Psoas muscle (tissue), 8 donors: Measurements from ENCODE around the gene RAI1. TPM values are rescaled to one million over a fixed set of nuclear protein-coding genes. Genes with fewer than 3 reads are reported as not detected.

Experiments
- ATAC-seq, 4 donors: fragments of 200-7000 bp; cut with Tn5 transposase; one replicate each; pipeline ENCODE4 v1.9.1; 2020; ENCODE audit warnings: moderate library complexity in 3 of 4, mild to moderate bottlenecking in 2 of 4
- DNase-seq, 2 donors: peaks; one replicate each; pipeline ENCODE4 v3.0.0-alpha.2; 2020
- H3K27ac ChIP-seq: fragments of 200-600 bp; one replicate; pipeline ENCODE4 v1.8.0; 2022
- H3K27me3 ChIP-seq, 3 donors: fragments of 200-600 bp in 1 of 3; one replicate each; pipeline versions ENCODE4 v1.6.1 to v1.8.0; 2013 to 2022; ENCODE audit warnings: low read length in 2 of 3, mild to moderate bottlenecking in 2 of 3, moderate library complexity in 1 of 3; ENCODE audit not compliant: insufficient read depth in 3 of 3
- H3K36me3 ChIP-seq, 2 donors: fragments of 200-600 bp in 1 of 2; one replicate each; pipeline versions ENCODE4 v1.6.1 to v1.8.0; 2013 to 2022; ENCODE audit warnings: low read depth in 1 of 2, mild to moderate bottlenecking in 1 of 2, moderate library complexity in 1 of 2; ENCODE audit not compliant: insufficient read depth in 1 of 2
- H3K4me1 ChIP-seq: fragments of 200-600 bp; one replicate; pipeline ENCODE4 v1.8.0; 2022
- H3K4me3 ChIP-seq: fragments of 200-600 bp; one replicate; pipeline ENCODE4 v1.8.0; 2022; ENCODE audit warnings: mild to moderate bottlenecking
- H3K9me3 ChIP-seq: fragments of 200-600 bp; one replicate; pipeline ENCODE4 v1.8.0; 2022
- CTCF ChIP-seq: fragments of 200-600 bp; IDR thresholded peaks from one replicate; pipeline ENCODE4 v1.8.0; 2022; ENCODE audit warnings: antibody characterized with exemption
- WGBS, 3 donors: extraction: QIAGEN DNeasy Blood & Tissue Kit; methylation state at CpG; one replicate each; pipeline versions ENCODE4 v1.1.6 to v1.1.7; 2013; 5-methylcytosine and 5-hydroxymethylcytosine counted together
- intact Hi-C, 2 donors: fragments of 100-400 bp; cut with DNase I; formaldehyde crosslinking; loops; one replicate each; pipeline versions ENCODE4 v1.11.0 to v1.14.2; 2022
- polyA plus RNA-seq, 3 donors: library from polyadenylated mRNA; stranded (reverse); fragments of 200-250 nt; gene quantifications; one replicate each; pipeline ENCODE4 v1.2.3, GENCODE V29; 2013
- total RNA-seq, 4 donors: library from RNA; stranded (reverse); fragmentation: NEBNext Ultra II Directional in 2 of 4; extraction: Animal tissue kit (Norgen Biotek cat#: 25700) in 2 of 4; gene quantifications; one replicate each; pipeline versions ENCODE4 v1.2.1 to v1.2.4, GENCODE V29; 2021 to 2023
- donor health status: healthy with polysubstance abuse.
- donor health status: DM: no; HTN: no; CAD: no; lungs with moderate emphysema.
- donor health status: Bipolar disorder and iron deficiency.
- donor health status: healthy.
- donor health status: DM: yes; HTN: yes; CAD: no.
- donor health status: DM: no; HTN: no; CAD: no.
- donor health status: DM: no; HTN: no; CAD: no.
- donor health status: DM: yes; HTN: yes; CAD: no.

The RAI1 gene
- total and polyA plus RNA-seq, 7 donors = 4.0 to 9.0 (median 7.1) TPM

- Histone ChIP-seq H3K9me3 (no peaks in the 10 kb centered on the region), H3K4me3 (no peak overlapping the region), H3K27ac (no peak overlapping the region), H3K36me3 (no peaks in the 10 kb centered on the region), H3K27me3 (no peaks in the 10 kb centered on the region), H3K4me1 (peaks cover 6% of the 10 kb centered on the region)
- TF ChIP-seq CTCF = no peak
- intact Hi-C loops = no loop called here
- ATAC-seq (peak in 1 of 4 donors; percentile 4), DNase-seq (no peak)
- 71 to 86% (median 72%) methylated on average over 4 of the region's 4 CpGs for WGBS, 3 donors
Measured at GRCh38 chr17:17732444-17732843, 51.2 kb downstream of the RAI1 start.

- Histone ChIP-seq H3K4me1 (peaks cover 12% of the 10 kb centered on the region), H3K9me3 (no peaks in the 10 kb centered on the region), H3K4me3 (no peak overlapping the region), H3K36me3 (no peaks in the 10 kb centered on the region), H3K27ac (no peak overlapping the region), H3K27me3 (no peaks in the 10 kb centered on the region)
- no peak for TF ChIP-seq CTCF
- intact Hi-C loops = no loop called here
- ATAC-seq = peak; percentile 63 to 84 (median 76)
- 65 to 79% (median 67%) methylated on average over 9 of the region's 9 CpGs for WGBS, 3 donors
- DNase-seq = no peak
Measured at GRCh38 chr17:17732892-17733670, 51.8 kb downstream of the RAI1 start.

- ATAC-seq (no peak), DNase-seq (no peak)
- Histone ChIP-seq H3K27me3 (no peaks in the 10 kb centered on the region), H3K4me1 (peaks cover 30% of the 10 kb centered on the region), H3K9me3 (no peaks in the 10 kb centered on the region), H3K4me3 (no peak overlapping the region), H3K36me3 (no peaks in the 10 kb centered on the region), H3K27ac (no peak overlapping the region)
- WGBS, 3 donors = 72 to 81% (median 81%) methylated on average over 5 of the region's 5 CpGs
- TF ChIP-seq CTCF = no peak
- intact Hi-C loops = no loop called here
Measured at GRCh38 chr17:17736205-17737183, 55.2 kb downstream of the RAI1 start.

- ATAC-seq (peak; percentile 5 to 19 (median 14)), DNase-seq (no peak)
- no peak overlapping the region for H3K4me3 ChIP-seq
- H3K27ac ChIP-seq = no peak overlapping the region
- intact Hi-C loops = no loop called here
- no peak for TF ChIP-seq CTCF
- WGBS, 3 donors = 61 to 73% (median 65%) methylated on average over 14 to 16 of the region's 16 CpGs
- no peaks in the 10 kb centered on the region for H3K27me3 ChIP-seq
- peaks cover 25% of the 10 kb centered on the region for H3K4me1 ChIP-seq
- no peaks in the 10 kb centered on the region for H3K9me3 ChIP-seq
- no peaks in the 10 kb centered on the region for H3K36me3 ChIP-seq
Measured at GRCh38 chr17:17737961-17738894, 57.0 kb downstream of the RAI1 start.
